Measurements from ENCODE around the gene UBAP1L.

UBAP1L gene

DNA sequence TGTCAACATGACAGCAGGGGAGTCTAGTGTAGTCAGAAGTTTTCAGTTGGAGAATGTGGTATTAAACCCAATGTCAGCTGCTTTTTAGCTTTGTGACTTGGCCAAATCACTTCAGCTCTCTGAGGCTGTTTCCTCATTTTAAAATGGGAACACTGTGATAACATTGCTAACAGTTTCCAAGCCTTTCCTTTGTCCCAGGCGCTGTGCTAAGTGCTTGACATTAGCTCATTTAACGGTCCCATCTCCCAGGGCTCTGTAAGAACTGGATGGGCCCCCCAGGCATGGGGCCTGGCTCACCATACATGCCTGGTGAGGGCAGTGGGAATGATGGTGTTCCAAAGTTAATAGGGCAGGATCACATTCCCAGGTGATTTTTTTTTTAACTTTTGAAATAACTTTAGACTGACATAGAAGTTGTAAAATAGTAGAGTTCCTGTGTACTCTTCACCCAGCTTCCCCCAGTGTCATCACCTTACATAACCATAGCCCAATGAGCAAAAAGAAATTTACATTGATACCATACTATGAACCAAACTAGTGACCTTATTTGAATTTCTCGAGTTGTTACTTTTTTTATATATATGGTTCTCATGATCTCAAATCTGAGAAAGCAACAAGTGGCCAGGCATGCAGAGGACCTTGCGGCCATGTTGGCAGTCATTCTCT, 54.9 kb downstream of the UBAP1L start:
- TF ChIP-seq, protein P1, sequence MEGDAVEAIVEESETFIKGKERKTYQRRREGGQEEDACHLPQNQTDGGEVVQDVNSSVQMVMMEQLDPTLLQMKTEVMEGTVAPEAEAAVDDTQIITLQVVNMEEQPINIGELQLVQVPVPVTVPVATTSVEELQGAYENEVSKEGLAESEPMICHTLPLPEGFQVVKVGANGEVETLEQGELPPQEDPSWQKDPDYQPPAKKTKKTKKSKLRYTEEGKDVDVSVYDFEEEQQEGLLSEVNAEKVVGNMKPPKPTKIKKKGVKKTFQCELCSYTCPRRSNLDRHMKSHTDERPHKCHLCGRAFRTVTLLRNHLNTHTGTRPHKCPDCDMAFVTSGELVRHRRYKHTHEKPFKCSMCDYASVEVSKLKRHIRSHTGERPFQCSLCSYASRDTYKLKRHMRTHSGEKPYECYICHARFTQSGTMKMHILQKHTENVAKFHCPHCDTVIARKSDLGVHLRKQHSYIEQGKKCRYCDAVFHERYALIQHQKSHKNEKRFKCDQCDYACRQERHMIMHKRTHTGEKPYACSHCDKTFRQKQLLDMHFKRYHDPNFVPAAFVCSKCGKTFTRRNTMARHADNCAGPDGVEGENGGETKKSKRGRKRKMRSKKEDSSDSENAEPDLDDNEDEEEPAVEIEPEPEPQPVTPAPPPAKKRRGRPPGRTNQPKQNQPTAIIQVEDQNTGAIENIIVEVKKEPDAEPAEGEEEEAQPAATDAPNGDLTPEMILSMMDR (IDR thresholded peaks at IDR 0.05; ENCODE audit: insufficient read depth, missing control alignments): no peak
- FAIRE-seq (no peak), DNase-seq (ENCODE audit: insufficient read length, low spot score) (no peak)

DNA sequence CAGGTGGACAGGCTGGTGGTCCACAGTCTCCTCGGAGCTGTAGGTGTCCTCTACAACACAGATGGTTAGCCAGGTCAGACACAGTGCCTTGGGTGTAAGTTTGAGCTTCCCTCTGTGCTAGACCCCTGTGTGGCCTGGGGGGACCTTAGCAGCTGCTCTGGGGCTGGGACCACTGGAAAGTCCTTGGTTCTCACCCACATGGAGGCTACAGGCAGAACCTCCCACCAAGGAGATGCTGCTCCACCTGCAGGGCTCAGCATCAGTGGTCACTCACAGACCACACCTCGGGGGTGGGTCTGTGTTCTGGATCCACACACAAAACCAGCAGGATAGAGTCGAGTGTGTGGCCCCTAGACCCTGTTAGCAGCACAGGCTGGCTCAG, 55.6 kb downstream of the UBAP1L start:
- FAIRE-seq: no peak
- TF ChIP-seq, protein P1 (IDR thresholded peaks at IDR 0.05; ENCODE audit: insufficient read depth, missing control alignments): no peak
- DNase-seq (ENCODE audit: insufficient read length, low spot score): no peak

DNA sequence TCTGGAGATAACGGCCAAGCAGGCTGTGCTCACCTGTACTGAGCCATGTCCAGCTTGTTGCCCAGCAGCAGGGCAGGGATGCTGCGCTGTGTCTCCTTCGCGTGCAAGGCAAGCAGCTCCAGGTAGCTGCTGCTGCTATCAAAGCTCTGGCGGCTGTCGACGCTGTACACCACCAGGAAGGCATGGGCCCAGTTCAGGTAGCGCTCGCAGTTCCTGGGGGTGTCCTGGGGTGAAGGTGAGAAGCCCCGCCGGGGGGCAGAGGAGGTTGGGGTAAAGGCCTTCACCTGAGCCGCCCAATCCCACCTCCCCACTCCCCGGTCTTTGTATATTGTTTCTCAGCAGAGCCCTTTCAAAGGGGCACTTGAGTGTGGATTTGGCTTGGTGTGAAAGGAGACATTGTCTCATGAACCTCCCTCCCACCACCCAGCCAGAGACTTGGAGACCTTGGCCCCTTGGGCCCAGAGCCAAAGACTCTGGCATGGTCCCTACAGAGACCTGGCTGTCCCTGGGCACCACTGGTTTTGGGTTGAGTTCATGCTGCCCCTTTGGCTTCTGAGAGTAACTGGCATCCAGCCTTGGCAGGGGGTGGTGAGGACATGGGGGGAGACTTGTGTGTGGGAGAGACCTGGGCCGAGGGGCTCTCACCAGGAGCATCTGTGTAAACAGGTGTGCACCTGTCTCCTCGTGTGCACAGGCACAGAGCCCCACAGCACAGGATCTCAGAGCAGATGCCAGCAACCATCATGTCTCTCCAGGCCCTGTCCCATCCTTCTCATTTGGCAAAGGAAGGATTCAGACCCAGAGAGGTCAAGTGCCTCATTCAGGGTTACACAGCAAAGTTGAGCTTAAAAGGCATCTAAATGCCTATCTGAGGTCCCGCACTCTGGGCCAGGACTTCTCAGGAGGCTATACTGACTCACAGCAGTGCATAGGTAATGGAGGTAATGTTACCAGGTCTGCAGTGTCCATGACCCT, 56.3 kb downstream of the UBAP1L start:
- DNase-seq (ENCODE audit: insufficient read length, low spot score) (no peak), FAIRE-seq (no peak)
- TF ChIP-seq, protein P1 (IDR thresholded peaks at IDR 0.05; ENCODE audit: insufficient read depth, missing control alignments): no peak

DNA sequence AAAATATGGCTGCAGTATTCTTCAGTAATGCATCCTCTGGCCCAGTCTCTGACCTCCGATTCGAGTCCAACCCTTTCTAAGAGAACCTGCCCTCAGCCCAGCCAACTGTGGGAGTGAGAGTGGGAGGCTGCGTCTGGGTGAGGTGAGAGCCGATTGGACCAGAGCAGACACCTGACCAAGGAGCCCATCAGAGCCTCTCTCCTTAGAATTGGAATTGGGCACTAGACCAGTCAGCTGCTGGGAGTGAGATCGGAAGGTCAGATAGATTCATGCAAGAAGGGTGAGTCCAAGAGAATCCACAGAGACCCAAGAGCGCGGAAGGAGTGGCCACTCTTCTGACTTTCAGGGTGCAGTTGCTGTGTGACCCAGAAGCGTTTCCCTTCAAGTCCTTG, 57.5 kb downstream of the UBAP1L start:
- no peak for FAIRE-seq

DNA sequence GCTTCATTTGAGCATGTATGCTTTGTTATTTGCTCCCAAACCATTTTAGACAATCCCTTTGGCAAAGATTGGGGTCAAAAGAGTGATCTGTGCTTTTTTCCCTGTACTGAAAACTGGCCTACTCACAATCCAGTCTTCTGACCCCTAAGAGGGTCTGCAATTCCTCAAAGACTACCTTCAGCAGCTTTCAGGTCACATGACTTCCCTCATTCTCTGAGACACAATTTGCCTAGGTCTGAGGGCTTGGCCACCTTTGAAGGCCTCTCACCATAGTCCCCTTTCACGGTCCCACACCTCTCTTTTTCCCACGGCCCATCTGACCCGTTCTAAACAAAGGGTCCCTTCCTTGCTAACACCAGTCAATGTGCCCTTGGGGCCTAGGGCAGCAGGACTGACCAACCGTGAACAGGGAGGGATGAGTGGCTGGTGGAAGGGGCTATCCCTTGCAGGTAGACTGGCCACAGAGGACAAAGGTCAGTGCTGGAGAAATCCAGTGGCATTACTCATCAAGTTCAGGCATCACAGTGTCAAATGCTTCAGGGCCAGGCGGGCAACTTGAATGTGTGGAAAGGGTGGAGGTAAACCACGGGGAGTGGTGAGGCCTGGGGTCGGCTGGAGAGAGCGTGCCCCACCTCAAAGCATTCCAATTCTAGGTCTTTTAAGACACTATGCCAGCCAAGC, 58.0 kb downstream of the UBAP1L start:
- TF ChIP-seq, protein P1 (IDR thresholded peaks at IDR 0.05; ENCODE audit: insufficient read depth, missing control alignments): no peak
- FAIRE-seq (no peak), DNase-seq (ENCODE audit: insufficient read length, low spot score) (no peak)

More for the DNA sequence above, 57.5 kb downstream of the UBAP1L start:
- TF ChIP-seq, protein P1 (IDR thresholded peaks at IDR 0.05; ENCODE audit: insufficient read depth, missing control alignments): no peak
- DNase-seq (ENCODE audit: insufficient read length, low spot score): no peak

DNA sequence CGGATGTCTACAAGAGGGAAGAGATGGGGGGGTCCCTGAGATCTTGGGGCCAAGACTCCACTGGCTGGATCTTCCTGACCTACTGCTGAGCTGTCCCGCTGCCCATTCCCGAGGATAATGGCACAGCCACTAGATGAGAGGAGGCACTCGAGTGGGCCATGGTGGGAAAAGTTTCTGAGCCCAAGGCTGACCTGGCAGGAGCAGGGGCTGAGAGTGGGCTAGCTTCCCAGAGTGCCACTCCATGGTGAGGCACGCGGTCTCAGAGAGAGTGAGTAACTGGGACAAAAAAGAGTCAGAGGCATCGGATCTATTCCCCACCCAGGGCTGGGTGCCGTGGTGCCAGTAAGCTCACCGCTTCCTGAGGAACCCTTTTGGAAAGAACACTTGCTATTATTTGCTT, 58.9 kb downstream of the UBAP1L start:
- FAIRE-seq (no peak), DNase-seq (ENCODE audit: insufficient read length, low spot score) (no peak)
- TF ChIP-seq, protein P1 (IDR thresholded peaks at IDR 0.05; ENCODE audit: insufficient read depth, missing control alignments): no peak

All from D721Med (cell line).